ENCODE data around the gene ALAS1.

Gene ALAS1

DNA sequence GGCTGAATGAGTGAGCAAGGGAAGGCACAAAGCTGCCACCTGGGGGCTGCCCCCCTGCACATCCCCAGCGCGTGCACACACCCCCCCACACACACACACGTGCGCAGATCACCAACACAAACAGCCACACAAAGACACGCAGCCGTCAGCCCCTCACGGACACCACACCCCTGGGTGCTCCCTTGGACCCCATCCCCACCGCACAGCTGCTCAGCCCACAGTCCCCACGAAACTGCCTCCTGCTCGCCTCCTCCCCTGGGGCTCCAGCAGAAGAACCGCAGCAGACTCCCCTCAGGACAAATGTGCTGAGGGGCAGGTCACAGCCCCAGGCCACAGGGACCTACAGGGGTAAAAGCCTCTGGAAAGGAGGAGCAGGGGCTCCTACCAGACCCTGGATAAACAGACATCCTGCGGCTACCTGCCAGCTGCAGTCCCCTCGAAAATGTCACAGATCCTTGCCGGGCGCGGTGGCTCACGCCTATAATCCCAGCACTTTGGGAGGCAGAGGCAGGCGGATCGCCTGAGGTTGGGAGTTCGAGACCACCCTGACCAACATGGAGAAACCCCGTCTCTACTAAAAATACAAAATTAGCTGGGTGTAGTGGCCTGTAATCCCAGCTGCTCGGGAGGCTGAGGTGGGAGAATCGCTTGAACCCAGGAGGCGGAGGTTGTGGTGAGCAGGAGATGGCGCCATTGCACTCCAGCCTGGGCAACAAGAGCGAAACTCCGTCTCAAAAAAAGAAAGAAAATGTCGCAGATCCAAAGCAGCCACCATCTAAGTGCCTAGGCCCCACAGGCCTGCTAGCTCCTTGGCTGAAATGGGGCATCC is 34.5 kb downstream of the ALAS1 start:
- no peak for ATAC-seq (replicated peaks)
- Mint-ChIP-seq H3K9me3 (no peaks in the 10 kb centered on the region), H3K4me1 (ENCODE audit: low read depth in 2 of 2) (peaks cover 45 to 46% of the 10 kb centered on the region in 2 donors), H3K36me3 (ENCODE audit: insufficient read depth) (peaks cover 50% of the 10 kb centered on the region), H3K27ac (peak overlapping the region; percentile 15 to 73), H3K4me3 (peak overlapping the region in 1 of 2 donors; percentile 46), H3K27me3 (no peaks in the 10 kb centered on the region)
- no peak for DNase-seq

DNA sequence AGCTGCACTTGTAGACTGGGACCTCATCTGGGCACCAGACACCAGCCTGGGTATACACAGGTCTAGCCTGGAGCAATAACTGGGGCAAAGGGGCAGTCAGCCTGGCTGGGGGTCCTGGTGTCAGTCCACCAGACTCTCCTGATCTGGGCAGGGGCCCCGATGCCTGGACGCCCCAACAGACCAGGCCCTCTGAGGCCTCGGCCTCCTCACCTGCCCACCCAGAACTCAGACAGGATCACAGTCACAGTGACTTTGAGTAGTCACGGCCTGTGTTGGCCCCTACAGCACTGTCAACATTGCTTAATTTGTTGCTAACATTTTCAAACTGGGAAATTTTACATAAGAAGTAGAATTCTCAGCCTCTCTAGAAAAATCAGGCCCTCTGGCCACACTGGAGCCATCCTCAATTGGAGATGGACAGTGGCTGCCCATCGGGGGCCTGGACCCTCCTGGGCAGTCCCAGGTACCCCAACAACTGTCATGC is 35.2 kb downstream of the ALAS1 start:
- Mint-ChIP-seq H3K9me3 (no peaks in the 10 kb centered on the region), H3K27me3 (no peaks in the 10 kb centered on the region), H3K4me1 (ENCODE audit: low read depth in 2 of 2) (peaks cover 50% of the 10 kb centered on the region in 2 donors), H3K36me3 (ENCODE audit: insufficient read depth) (peaks cover 51% of the 10 kb centered on the region), H3K4me3 (no peak overlapping the region), H3K27ac (peak overlapping the region; percentile 15 to 73)
- ATAC-seq (replicated peaks) (no peak), DNase-seq (no peak)

DNA sequence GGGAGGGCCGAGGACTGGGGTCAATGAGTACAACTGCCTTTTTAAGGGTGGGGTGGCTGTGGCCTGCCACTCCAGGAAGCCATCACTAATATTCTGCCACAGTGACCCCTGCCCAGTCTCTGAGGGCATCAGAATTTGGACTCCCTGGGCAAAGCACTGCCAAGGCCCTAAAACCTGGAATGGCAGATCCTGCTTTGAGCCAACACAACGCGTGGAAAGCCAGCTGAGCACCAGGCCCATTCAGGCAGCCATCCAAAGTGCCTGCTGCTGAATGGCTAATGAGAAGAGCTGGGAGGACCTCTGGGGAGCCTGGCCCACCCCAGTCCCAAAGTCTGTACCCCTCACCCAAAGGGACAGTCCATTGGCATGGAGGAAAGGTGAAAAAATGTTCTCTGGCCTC is 36.0 kb downstream of the ALAS1 start:
- ATAC-seq (replicated peaks): no peak
- no peak overlapping the region for H3K4me3 Mint-ChIP-seq

DNA sequence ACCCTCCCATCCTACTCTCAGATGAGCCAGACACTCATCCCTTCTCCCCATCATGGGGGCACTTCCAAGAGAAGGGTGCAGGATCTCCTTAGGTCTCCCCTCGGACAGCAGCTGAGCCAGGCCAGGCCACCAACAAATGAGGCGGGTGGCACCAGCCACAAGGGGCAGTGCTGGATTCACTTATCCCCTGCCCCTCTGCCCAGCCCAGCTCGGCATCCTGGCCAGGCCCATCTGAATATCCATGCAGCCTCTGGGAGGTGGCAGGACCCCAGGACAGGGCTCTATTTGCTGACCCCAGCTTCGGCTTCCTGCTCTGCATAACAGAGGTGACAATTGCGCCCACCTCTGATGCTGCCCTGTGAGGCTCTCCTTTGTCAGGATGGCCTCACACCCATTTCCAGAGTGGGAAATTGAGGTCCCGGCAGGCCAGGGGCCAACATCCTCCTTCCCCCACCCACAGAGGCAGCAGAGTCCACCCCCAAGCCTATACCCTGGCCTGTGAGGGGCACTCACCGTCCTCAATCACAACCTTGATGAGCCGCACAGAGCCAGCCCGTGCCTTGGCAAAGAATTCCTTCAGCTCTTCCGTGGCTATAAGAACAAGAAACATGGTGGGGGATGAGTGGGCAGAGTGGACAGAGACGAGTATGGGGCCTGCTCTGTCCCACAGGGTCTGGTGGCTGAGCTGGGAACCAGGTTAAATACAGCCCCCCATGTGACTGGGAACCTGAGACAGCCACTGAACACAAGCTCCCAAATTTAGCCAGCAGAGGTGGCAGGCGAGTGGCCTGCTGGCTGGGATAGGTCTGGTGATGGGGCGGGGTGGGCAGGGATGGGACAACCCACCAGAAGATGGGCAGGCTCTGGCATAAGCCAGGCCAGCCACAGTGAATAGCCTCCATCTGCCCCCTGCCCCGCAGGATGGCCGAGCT is 36.8 kb downstream of the ALAS1 start:
- H3K9me3 Mint-ChIP-seq: no peaks in the 10 kb centered on the region
- no peaks in the 10 kb centered on the region for H3K27me3 Mint-ChIP-seq
- peaks cover 59 to 60% of the 10 kb centered on the region in 2 donors for H3K4me1 Mint-ChIP-seq (ENCODE audit: low read depth in 2 of 2)
- ATAC-seq (replicated peaks): no peak
- H3K27ac Mint-ChIP-seq: peak overlapping the region; percentile 62 to 93
- peaks cover 52% of the 10 kb centered on the region for H3K36me3 Mint-ChIP-seq (ENCODE audit: insufficient read depth)
- peak overlapping the region in 1 of 2 donors; percentile 33 for H3K4me3 Mint-ChIP-seq
- no peak for DNase-seq

More for the DNA sequence above, 36.0 kb downstream of the ALAS1 start:
- Mint-ChIP-seq H3K36me3 (ENCODE audit: insufficient read depth) (peaks cover 52% of the 10 kb centered on the region), H3K4me1 (ENCODE audit: low read depth in 2 of 2) (peaks cover 54 to 55% of the 10 kb centered on the region in 2 donors), H3K9me3 (no peaks in the 10 kb centered on the region), H3K27ac (peak overlapping the region in 1 of 2 donors; percentile 82), H3K27me3 (no peaks in the 10 kb centered on the region)
- no peak for DNase-seq

DNA sequence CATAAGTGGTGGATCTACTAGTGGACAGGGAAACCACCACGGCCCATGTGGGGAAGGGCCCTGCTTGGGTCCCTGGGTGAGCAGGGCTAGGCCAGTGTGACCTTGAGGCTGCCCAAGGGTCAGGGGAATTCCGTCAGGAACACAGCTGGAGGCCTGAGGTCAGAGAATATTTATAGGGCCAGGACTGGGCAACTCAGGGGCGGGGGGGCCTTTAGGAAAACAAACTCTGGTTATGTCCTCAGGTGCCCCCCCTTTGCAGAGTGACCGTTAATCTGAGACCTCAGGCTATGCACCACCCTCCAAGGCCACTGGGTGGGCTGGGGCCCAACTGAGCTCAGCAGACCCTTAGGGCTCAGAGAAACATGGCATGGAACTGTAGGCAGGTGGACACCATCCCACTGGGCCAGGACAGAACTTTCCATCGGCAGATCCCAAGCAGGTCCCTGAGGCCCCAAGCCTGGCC is 38.5 kb downstream of the ALAS1 start:
- H3K36me3 Mint-ChIP-seq (ENCODE audit: insufficient read depth): peaks cover 44% of the 10 kb centered on the region
- no peak for DNase-seq
- peak overlapping the region; percentile 46 to 98 for H3K4me3 Mint-ChIP-seq
- no peaks in the 10 kb centered on the region for H3K27me3 Mint-ChIP-seq
- H3K27ac Mint-ChIP-seq: peak overlapping the region in 1 of 2 donors; percentile 93
- ATAC-seq (replicated peaks): no peak
- peaks cover 69 to 73% of the 10 kb centered on the region in 2 donors for H3K4me1 Mint-ChIP-seq (ENCODE audit: low read depth in 2 of 2)
- no peaks in the 10 kb centered on the region for H3K9me3 Mint-ChIP-seq

DNA sequence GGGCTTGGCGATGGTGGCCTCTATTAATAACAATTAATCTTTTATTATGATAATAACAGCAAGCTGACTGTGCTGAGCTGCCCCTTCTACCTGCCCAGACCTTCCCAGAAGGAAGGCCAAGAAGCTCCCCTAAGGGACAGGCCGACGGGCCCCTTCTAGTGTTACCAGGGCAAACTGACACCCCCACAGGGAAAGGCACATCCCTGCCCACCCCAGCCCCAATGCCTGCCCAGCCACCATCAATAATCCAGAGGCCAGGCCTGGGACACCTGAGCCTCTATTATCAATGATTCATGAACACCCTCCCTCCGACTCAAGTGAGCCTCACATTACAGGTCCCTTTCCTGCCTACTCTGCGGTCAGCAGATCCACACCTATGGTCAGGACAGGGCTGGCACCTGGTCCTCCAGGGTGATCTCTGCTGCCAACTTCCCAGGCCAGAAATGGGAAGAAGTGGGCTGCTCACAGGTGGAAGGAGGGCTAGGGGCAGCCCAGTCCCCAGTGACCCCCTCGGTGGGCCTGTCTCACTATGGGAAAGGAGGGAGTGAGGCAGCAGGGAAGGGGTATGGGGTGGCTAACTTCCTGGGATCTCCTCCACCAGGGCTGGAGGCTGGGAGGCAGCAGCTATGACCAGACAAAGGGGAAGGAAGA is 39.2 kb downstream of the ALAS1 start:
- peak overlapping the region; percentile 97 to 98 for H3K4me3 Mint-ChIP-seq
- no peak for ATAC-seq (replicated peaks)
- no peaks in the 10 kb centered on the region for H3K27me3 Mint-ChIP-seq
- peak overlapping the region; percentile 93 to 95 for H3K27ac Mint-ChIP-seq
- no peaks in the 10 kb centered on the region for H3K9me3 Mint-ChIP-seq
- DNase-seq: no peak
- H3K4me1 Mint-ChIP-seq (ENCODE audit: low read depth in 2 of 2): peaks cover 63 to 70% of the 10 kb centered on the region in 2 donors
- H3K36me3 Mint-ChIP-seq (ENCODE audit: insufficient read depth): peaks cover 39% of the 10 kb centered on the region

DNA sequence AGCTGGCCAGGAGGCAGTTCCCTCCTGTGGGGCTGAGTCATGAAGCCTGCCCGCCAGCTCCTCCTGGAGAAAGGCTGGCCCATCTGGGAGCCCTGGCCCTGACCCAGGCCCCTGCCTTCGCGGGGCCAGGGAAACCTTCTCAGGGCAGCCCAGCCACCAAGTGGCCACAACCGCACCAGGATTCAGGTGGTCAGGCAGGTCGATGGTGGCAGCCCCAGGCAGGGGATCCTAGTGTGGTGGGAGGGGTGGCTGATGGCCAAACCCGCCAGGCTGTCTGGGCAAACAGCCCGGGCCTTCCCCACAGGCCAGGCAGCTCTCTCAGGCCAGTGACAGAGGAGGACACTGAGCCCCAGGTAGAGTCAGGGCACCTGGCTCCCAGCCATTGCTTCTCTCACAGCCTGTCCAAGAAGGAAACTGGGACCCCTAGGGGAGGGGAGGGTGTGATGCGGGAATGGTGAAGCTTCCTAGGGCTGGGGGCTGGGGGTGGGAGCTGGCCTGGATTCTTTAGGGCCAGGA is 39.8 kb downstream of the ALAS1 start:
- DNase-seq (no peak), ATAC-seq (replicated peaks) (no peak)
- peaks cover 59 to 66% of the 10 kb centered on the region in 2 donors for H3K4me1 Mint-ChIP-seq (ENCODE audit: low read depth in 2 of 2)
- H3K27me3 Mint-ChIP-seq: no peaks in the 10 kb centered on the region
- peak overlapping the region; percentile 97 to 98 for H3K4me3 Mint-ChIP-seq
- peak overlapping the region; percentile 93 to 95 for H3K27ac Mint-ChIP-seq
- no peaks in the 10 kb centered on the region for H3K9me3 Mint-ChIP-seq
- peaks cover 33% of the 10 kb centered on the region for H3K36me3 Mint-ChIP-seq (ENCODE audit: insufficient read depth)

DNA sequence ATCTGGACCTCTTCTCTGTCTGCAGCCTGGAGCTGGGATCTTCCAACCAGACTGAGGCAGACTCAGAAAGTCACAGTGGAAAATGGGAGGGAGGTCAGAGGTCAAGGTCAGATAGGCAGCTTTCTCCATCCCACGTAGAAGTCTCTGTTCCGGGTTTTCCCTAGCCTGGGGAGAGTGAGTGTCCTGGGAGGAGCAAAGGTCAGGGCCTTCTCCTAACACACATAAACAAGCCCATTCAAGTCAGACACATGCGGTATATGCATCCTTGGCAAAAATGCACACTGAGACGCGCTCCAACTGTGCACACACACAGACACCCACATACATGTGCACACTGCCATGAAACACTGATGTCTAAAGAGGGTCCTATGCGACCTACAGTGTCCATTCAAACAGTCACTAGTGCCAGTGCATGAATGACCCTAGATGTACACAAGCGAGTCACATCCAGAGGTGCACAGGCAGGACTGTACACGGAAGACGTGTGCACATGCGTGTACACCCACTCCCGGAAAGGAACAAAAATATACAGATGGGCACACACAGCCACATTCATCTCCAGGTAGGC is 40.3 kb downstream of the ALAS1 start:
- ATAC-seq (replicated peaks) (no peak), DNase-seq (no peak)
- H3K27ac Mint-ChIP-seq: peak overlapping the region; percentile 93 to 95
- H3K36me3 Mint-ChIP-seq (ENCODE audit: insufficient read depth): peaks cover 33% of the 10 kb centered on the region
- peaks cover 57 to 70% of the 10 kb centered on the region in 2 donors for H3K4me1 Mint-ChIP-seq (ENCODE audit: low read depth in 2 of 2)
- no peaks in the 10 kb centered on the region for H3K27me3 Mint-ChIP-seq
- peak overlapping the region; percentile 97 to 98 for H3K4me3 Mint-ChIP-seq
- H3K9me3 Mint-ChIP-seq: no peaks in the 10 kb centered on the region

DNA sequence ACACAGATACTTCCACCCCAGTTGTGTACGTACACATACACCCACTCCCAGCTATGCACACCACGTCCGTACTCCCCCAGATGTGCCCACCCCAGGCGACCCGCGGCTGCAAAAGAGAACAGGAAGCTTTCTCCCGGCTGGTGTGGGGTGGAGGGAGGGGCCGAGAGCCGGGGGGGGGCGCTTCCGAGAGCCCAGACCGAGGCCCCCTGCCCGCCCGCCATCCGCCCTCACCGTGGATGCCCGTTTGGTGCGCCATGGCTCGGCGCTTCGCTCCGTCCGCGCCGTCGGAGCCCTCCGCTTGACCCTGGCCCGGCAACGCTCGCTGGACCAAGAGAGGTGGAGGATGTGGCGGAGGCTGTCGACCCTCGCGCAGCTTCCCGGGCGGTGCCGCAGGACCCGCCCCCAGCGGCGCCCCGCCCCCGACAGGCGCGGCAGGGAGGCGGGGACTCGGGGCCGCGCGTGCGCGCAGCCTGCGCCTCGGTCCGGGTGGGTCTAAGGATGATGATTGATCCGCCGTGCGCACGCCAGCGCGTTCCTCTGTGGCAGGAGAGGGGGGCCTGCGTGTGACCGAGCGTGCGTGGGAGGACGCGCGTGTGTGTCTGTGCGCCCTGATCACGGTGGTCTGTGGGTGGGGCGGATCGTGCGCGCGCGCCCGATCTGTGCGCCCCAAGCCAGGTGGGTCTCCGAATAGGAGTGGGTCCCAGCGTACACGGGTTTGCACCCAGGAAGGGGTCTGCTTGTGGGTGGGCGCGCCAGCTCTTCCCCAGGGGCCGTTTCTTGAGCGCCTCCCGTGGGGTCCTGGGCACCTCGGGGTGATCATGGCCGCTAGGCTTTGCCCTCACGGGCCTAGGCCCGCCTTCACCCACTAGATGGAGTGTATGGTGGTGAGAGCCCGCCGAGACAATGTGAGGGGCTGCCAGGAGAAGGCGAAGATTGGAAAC is 41.1 kb downstream of the ALAS1 start, which contains the start of gene TWF2:
Gene TWF2 (minus strand): TSS at position 398 of the 941 bp plus-strand sequence. CDS start 142 bp downstream, at position 256.
- H3K27me3 Mint-ChIP-seq: no peaks in the 10 kb centered on the region
- H3K9me3 Mint-ChIP-seq: no peaks in the 10 kb centered on the region
- peak; percentile 80 for ATAC-seq (replicated peaks)
- H3K4me1 Mint-ChIP-seq (ENCODE audit: low read depth in 2 of 2): peaks cover 54 to 73% of the 10 kb centered on the region in 2 donors
- peak; percentile 78 to 84 (median 83) for DNase-seq
- H3K4me3 Mint-ChIP-seq: peak within 1 kb of the TSS; percentile 97 to 98
- peaks cover 29% of the 10 kb centered on the region for H3K36me3 Mint-ChIP-seq (ENCODE audit: insufficient read depth)
- peak within 1 kb of the TSS; percentile 93 to 95 for H3K27ac Mint-ChIP-seq

DNA sequence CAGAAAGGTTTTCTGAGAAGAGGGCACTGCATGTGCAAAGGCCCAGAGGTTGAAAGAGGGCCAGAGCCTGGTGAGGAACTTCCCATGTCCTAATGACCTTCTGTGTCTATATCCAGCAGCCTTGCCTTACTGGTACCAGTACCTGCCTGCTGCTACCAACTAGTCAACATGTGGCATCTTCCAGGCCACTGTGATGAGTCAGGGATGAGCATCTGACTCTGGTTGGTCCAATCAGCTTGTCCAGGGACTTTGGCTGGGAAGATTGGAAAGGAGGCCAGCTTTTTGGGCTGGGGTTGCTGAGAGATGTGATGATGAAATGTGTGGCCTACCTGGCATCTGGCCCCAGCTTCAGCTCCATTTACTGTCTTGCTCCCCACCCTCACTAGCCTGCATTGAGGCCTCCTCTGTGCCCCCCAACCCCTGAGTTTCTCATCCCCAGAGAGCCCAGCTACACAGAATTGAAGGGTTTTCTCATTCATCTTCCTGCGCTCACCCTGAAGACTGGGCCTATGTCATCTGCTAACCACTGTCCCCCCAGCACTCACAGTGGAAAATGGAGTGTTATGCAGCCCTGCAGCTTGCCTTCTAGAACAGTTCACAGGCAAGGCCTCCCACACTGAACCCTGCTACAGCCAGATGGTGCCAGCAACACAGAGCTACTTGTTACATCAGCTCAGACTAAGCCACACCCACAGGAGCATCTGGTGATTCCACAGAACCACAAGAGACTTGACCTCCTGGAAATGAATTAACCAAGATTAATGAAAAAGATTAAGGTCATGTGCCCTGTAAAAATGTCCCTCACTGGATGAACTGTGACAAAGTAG is 42.3 kb downstream of the ALAS1 start:
- H3K9me3 Mint-ChIP-seq: no peaks in the 10 kb centered on the region
- DNase-seq (no peak), ATAC-seq (replicated peaks) (no peak)
- H3K4me3 Mint-ChIP-seq: peak overlapping the region; percentile 97 to 98
- H3K36me3 Mint-ChIP-seq (ENCODE audit: insufficient read depth): peaks cover 29% of the 10 kb centered on the region
- peaks cover 58 to 71% of the 10 kb centered on the region in 2 donors for H3K4me1 Mint-ChIP-seq (ENCODE audit: low read depth in 2 of 2)
- H3K27ac Mint-ChIP-seq: peak overlapping the region; percentile 93 to 95
- H3K27me3 Mint-ChIP-seq: no peaks in the 10 kb centered on the region

DNA sequence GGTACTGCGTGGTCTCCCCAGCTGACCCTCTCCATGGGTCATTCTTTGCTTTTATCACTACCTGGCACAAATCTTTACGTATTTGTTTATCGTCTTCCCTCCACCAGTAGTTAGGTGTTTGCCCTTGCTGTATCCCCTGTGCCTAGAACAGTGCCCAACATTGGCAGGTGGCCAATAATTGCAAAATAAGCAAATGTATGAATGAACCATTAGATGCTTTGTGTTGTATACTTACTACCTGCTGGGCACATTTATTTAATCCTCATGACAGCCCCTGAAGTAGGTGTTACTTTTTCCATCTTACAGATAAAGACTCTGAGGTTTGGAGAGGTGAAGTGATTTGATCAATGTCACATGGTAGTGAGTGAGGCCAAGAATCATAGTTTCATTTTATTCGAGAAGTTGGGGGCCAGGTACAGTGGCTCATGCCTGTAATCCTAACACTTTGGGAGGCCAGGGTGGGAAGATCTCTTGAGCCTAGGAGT is 43.0 kb downstream of the ALAS1 start:
- no peak for DNase-seq
- Mint-ChIP-seq H3K4me1 (ENCODE audit: low read depth in 2 of 2) (peaks cover 54 to 65% of the 10 kb centered on the region in 2 donors), H3K9me3 (no peaks in the 10 kb centered on the region), H3K4me3 (peak overlapping the region; percentile 97 to 98), H3K36me3 (ENCODE audit: insufficient read depth) (peaks cover 31% of the 10 kb centered on the region), H3K27me3 (no peaks in the 10 kb centered on the region), H3K27ac (peak overlapping the region; percentile 93 to 95)
- ATAC-seq (replicated peaks): no peak
